Coronary artery (tissue), 2 donors: ENCODE data around the gene MBP.

Experiments used
- DNase-seq: peaks from one replicate; pipeline ENCODE4 v3.0.0-alpha.2; 2017; ENCODE audit warnings: low spot score
- H3K27ac ChIP-seq, 2 donors: fragments of 200-600 bp; sonication (generic); one replicate each; pipeline ENCODE4 v1.5.1; 2016 to 2019
- H3K4me3 ChIP-seq: fragments of 200-600 bp; sonication (generic); 2 replicates; pipeline ENCODE4 v1.5.1; 2016; ENCODE audit warnings: mild to moderate bottlenecking, moderate library complexity
- TF ChIP-seq, protein P1 (sequence below): fragments of 200-600 bp; sonication (generic); IDR thresholded peaks from one replicate; pipeline ENCODE4 v1.5.1; 2019; ENCODE audit warnings: antibody characterized with exemption

MBP gene

DNA sequence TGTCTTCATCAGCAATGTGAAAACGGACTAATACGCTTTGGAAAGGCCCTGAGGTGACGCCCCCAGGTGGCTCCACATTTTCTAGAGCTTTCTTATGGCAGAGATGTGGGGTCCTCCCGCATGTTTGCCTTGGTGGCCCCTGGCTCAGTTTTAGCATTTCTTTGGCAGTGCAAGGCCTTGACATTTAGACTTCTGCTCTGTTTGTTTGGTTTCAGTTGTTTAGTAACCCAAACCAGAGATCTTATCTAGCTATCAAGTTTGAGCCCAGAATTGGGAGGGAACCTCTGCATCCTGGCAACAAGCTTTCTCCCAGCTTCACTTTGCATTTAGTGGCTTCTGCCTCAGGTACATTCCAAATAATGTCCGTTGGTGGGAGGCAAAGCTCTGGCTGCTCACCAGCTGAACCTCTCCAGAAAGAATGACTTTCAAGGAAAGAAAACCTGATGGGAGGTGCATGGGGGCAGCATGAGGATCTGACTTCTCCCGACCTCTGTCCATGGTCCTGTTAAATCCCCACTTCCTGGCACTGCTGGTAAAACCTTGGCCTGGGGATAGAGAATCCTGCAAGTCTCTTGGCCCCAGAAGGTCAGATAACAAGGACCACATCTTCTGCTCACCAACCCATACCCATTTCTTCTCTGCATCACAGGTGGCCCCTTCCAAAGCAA lies 12.0 kb upstream of the MBP start:
- no peak overlapping the region for H3K4me3 ChIP-seq
- no peak for DNase-seq
- TF ChIP-seq, protein P1, sequence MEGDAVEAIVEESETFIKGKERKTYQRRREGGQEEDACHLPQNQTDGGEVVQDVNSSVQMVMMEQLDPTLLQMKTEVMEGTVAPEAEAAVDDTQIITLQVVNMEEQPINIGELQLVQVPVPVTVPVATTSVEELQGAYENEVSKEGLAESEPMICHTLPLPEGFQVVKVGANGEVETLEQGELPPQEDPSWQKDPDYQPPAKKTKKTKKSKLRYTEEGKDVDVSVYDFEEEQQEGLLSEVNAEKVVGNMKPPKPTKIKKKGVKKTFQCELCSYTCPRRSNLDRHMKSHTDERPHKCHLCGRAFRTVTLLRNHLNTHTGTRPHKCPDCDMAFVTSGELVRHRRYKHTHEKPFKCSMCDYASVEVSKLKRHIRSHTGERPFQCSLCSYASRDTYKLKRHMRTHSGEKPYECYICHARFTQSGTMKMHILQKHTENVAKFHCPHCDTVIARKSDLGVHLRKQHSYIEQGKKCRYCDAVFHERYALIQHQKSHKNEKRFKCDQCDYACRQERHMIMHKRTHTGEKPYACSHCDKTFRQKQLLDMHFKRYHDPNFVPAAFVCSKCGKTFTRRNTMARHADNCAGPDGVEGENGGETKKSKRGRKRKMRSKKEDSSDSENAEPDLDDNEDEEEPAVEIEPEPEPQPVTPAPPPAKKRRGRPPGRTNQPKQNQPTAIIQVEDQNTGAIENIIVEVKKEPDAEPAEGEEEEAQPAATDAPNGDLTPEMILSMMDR, result no peak
- no peak overlapping the region for H3K27ac ChIP-seq

GRCh38 chr18:77144046-77144445 lies 11.5 kb upstream of the MBP start:
- TF ChIP-seq, protein P1, result no peak
- Histone ChIP-seq H3K27ac (no peak overlapping the region), H3K4me3 (no peak overlapping the region)
- no peak for DNase-seq

GRCh38 chr18:77143196-77143595 lies 10.6 kb upstream of the MBP start:
- no peak overlapping the region for H3K4me3 ChIP-seq
- no peak overlapping the region for H3K27ac ChIP-seq
- TF ChIP-seq, protein P1, result no peak
- DNase-seq, result no peak

DNA sequence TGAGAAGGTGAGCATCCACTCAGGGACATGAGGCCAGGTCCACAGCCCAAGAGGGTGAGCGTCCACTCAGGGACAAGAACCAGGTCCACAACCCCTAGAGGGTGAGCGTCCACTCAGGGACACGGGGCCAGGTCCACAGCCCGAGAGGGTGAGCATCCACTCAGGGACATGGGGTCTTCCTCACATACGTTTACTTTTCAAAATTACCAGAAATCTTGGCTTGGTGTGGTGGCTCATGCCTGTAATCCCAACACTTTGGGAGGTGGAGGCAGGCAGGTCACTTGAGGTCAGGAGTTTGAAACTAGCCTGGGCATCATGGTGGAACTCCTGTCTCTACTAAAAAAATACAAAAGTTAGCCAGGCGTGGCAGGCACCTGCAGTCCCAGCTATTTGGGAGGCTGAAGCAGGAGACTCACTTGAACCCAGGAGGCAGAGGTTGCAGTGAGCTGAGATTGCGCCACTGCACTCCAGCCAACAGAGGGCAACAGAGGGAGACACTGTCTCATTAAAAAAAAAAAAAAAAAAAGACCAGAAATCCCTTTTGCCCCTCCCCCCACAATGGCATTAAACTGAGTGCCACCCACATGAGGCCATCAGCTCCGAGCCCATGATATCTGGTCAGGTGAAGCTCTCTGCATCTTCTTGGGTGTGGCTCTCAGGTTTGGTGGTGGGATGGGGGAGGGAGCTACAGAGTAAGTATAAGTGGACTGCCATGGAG lies 9.0 kb upstream of the MBP start:
- no peak overlapping the region for H3K27ac ChIP-seq
- no peak overlapping the region for H3K4me3 ChIP-seq
- TF ChIP-seq, protein P1, result no peak
- DNase-seq, result no peak

DNA sequence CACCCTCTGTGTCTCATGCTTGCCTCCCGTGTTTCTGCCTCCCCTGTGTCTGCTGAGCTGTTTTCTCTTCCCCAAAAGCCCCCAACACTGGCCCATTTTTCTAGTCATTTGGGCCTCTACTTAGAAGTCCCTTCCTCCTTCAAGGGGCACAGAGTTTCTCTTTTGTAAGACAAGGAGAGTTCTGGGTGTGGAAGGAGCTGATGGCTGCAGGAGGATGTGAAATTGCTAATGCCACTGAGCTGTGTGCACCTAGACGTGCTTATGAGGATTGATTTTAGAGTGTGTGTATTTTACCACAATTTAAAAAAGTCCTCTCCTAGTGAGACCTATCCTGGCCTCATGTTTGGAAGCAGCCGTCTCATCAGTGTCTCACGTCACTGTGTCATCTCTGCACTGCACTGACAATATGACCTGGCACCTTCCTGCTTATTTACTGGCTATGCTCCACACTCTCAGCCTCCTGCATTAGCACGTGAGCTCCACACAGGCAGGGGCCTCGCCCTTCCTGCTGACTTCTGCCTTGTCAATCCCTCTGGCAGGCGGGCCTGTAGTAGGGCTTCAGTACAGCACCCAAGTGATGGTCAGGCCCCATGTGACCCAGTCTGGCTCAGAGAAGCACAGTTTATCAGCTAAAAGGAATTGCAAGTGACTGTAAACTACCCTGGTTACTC lies 8.0 kb upstream of the MBP start:
- no peak overlapping the region for H3K4me3 ChIP-seq
- TF ChIP-seq, protein P1, result no peak
- H3K27ac ChIP-seq, result no peak overlapping the region
- DNase-seq, result peak; percentile 70

DNA sequence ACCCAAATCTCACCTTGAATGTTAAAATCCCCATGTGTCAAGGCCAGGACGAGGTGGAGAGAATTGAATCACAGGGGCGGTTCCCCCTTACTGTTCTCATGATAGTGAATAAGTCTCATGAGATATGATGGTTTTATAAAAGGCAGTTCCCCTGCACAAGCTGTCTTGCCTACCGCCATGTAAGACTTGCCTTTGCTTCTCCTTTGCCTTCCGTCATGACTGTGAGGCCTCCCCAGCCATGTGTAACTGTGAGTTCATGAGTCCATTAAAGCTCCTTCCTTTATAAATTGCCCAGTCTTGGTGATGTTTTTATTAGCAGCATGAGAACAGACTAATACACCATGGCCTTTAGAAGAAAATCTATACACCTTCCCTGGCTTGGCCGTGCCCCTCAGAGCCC lies 7.4 kb upstream of the MBP start:
- Histone ChIP-seq H3K27ac (no peak overlapping the region), H3K4me3 (no peak overlapping the region)
- TF ChIP-seq, protein P1, result no peak
- no peak for DNase-seq

DNA sequence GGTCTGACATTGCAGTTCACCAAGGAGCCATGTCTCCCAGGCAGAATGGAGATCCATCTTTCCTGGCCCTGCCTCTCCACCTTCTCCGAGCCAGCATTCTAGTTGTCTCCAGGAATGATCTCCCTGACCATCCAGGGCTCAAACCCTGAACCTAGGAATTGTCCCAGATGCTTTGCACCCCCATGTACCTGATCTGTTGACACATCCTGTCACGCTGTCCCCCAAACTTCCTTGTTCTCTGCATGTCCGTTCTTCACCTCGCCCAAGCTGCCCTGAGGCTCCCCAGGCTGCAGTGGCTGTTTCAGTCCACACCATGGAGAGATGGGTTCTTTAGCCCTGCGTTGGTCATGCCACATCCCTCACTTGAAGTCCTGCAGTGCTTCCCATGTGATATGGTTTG lies 7.0 kb upstream of the MBP start:
- no peak overlapping the region for H3K27ac ChIP-seq
- TF ChIP-seq, protein P1, result no peak
- no peak overlapping the region for H3K4me3 ChIP-seq
- DNase-seq, result no peak
